K562 (cell line): ENCODE measurements around the gene PMM1. TPM values are rescaled to one million over a fixed set of nuclear protein-coding genes. Genes with fewer than 3 reads are reported as not detected.
A peak's percentile ranks its signal among the peaks of the same experiment; 100 is the strongest.

ENCODE experiments used
- CBFB ChIP-seq: sonication (generic); formaldehyde crosslinking; IDR thresholded peaks from 2 replicates; pipeline ENCODE4 v1.4.0; 2020; ENCODE audit warnings: mild to moderate bottlenecking, missing genetic modification reagents
- E2F4 ChIP-seq: sonication (generic); formaldehyde crosslinking; IDR thresholded peaks from 2 replicates; pipeline ENCODE4 v1.8.0; 2022; ENCODE audit warnings: mild to moderate bottlenecking, low read depth, missing genetic modification reagents
- ETS1 ChIP-seq: conservative IDR thresholded peaks from 2 replicates; pipeline ENCODE4 v1.6.1; 2011; ENCODE audit warnings: low read depth, mild to moderate bottlenecking, low read length; ENCODE audit not compliant: control insufficient read depth
- FOXM1 ChIP-seq, 2 experiments: fragments of 450-650 bp in 1 of 2; sonication (generic) in 1 of 2; formaldehyde crosslinking in 1 of 2; IDR thresholded peaks; 2 replicates each; pipeline versions ENCODE4 v1.6.1 to v1.9.0; 2017 to 2022; ENCODE audit warnings: low read depth in 2 of 2, mild to moderate bottlenecking in 2 of 2, missing genetic modification reagents in 1 of 2, moderate library complexity in 1 of 2
- KDM5B ChIP-seq: fragments of 200-600 bp; sonication (generic); IDR thresholded peaks from 2 replicates; pipeline ENCODE4 v1.6.1; 2012; ENCODE audit warnings: low read depth, mild to moderate bottlenecking, moderate library complexity, low read length, control low read depth, inconsistent platforms; ENCODE audit not compliant: insufficient replicate concordance
- MAX ChIP-seq: sonication (generic); formaldehyde crosslinking; IDR thresholded peaks from 2 replicates; pipeline ENCODE4 v1.9.0; 2022; ENCODE audit warnings: mild to moderate bottlenecking, missing genetic modification reagents
- PTBP1 ChIP-seq: fragments of 200-400 bp; formaldehyde crosslinking; IDR thresholded peaks from 2 replicates; pipeline ENCODE4 v1.6.1; 2017; ENCODE audit warnings: low read depth, low read length
- RFX7 ChIP-seq: fragments of 250-450 bp; sonication (Bioruptor Pico); IDR thresholded peaks from 2 replicates; pipeline ENCODE4 v1.5.1; 2021; ENCODE audit warnings: mild to moderate bottlenecking
- TFAP4 ChIP-seq: sonication (generic); formaldehyde crosslinking; IDR thresholded peaks from 2 replicates; pipeline ENCODE4 v1.8.0; 2022; ENCODE audit warnings: missing genetic modification reagents, mild to moderate bottlenecking, moderate library complexity, borderline replicate concordance
- TRIM28 ChIP-seq: fragments of 450-650 bp; IDR thresholded peaks from 2 replicates; pipeline ENCODE4 v1.6.1; 2017
- ZBTB43 ChIP-seq: sonication (generic); formaldehyde crosslinking; IDR thresholded peaks from 2 replicates; pipeline ENCODE4 v1.8.0; 2023; ENCODE audit warnings: mild to moderate bottlenecking, missing genetic modification reagents
- ZHX1 ChIP-seq: fragments of 150-350 bp; conservative IDR thresholded peaks from 2 replicates; pipeline ENCODE4 v1.6.1; 2014; ENCODE audit warnings: low read length
- ZNF133 ChIP-seq: fragments of 250-450 bp; sonication (Bioruptor Pico); IDR thresholded peaks from 2 replicates; pipeline ENCODE4 v1.4.0; 2020; ENCODE audit warnings: mild to moderate bottlenecking
- ZNF395 ChIP-seq: fragments of 200-800 bp; sonication (Bioruptor generic); IDR thresholded peaks from 2 replicates; pipeline ENCODE4 v1.6.1; 2017; ENCODE audit warnings: missing genetic modification characterization, missing compliant biosample characterization
- ZNF436 ChIP-seq: fragments of 250-450, 450-650 bp; sonication (Bioruptor Pico); formaldehyde crosslinking; IDR thresholded peaks from 2 replicates; pipeline ENCODE4 v1.7.0; 2020; ENCODE audit warnings: mild to moderate bottlenecking
- ZNF507 ChIP-seq: conservative IDR thresholded peaks from 2 replicates; pipeline ENCODE4 v1.6.1; 2017; ENCODE audit warnings: missing genetic modification characterization, missing compliant biosample characterization
- polyA plus RNA-seq, 8 experiments: library from polyadenylated mRNA; depleted of rRNA in 4 of 8; stranded (reverse) in 5 of 8; unstranded in 3 of 8; fragments of >200 nt; fragmentation: Nextera tagmentation in 2 of 8; fragmentation: Illumina TruSeq in 1 of 8; extraction: Ambion mirVana in 2 of 8; extraction: Trizol in 1 of 8; gene quantifications; 2 replicates each; pipeline versions ENCODE4 v1.2.1 to v1.2.3, GENCODE V29; 2011 to 2014; ENCODE audit warnings: inconsistent platforms in 1 of 8, missing spikeins in 1 of 8
- total RNA-seq, 7 experiments: library from RNA; depleted of rRNA in 6 of 7; stranded (reverse); fragments of >200 nt in 6 of 7; fragmentation: Illumina TruSeq in 2 of 7; extraction: Trizol in 2 of 7; gene quantifications; 2 replicates each; pipeline versions ENCODE4 v1.2.1 to v1.2.3, GENCODE V29; 2011 to 2021; ENCODE audit warnings: low replicate concordance in 1 of 7

The PMM1 gene
- total and polyA plus RNA-seq, 9 of the 15 experiments (the other 6 are each of a cell fraction or from before 2014, with no cell fraction given) = 10.2 to 31.7 (median 20.3) TPM

- TF ChIP-seq E2F4 (no peak), ZHX1 (no peak), ZNF507 (no peak), PTBP1 (no peak), TFAP4 (CRISPR knock-in tag) (peak; percentile 86), MAX (CRISPR knock-in tag) (peak; percentile 57), RFX7 (CRISPR knock-in tag) (no peak), TRIM28 (no peak), ETS1 (no peak), FOXM1 (IDR thresholded peaks at IDR 0.05; ENCODE audit: low read depth) (no peak), FOXM1 (CRISPR knock-in tag; IDR thresholded peaks at IDR 0.05; ENCODE audit: low read depth) (no peak), ZBTB43 (no peak), ZNF395 (CRISPR knock-in tag) (no peak), KDM5B (no peak), ZNF133 (CRISPR knock-in tag) (no peak), CBFB (CRISPR knock-in tag) (no peak), ZNF436 (no peak)
Measured at GRCh38 chr22:41576877-41577276, 12.8 kb downstream of the PMM1 start (continued).
